Peyer's patch (tissue), 4 donors: ENCODE measurements around the gene PABPN1L.

Experiments used
- POLR2A ChIP-seq, 2 donors: fragments of 450-650 bp; IDR thresholded peaks; one replicate each; pipeline ENCODE4 v1.5.1; 2017; ENCODE audit warnings: antibody characterized with exemption in 2 of 2, mild to moderate bottlenecking in 2 of 2, moderate library complexity in 2 of 2
- TF ChIP-seq, protein P1 (sequence below), 6 experiments: fragments of 450-650 bp in 4 of 6; fragments of 200-600 bp in 2 of 6; sonication (generic) in 1 of 6; IDR thresholded peaks; one replicate each; pipeline ENCODE4 v1.5.1; 2017 to 2019; ENCODE audit warnings: antibody characterized with exemption in 6 of 6, mild to moderate bottlenecking in 3 of 6, moderate library complexity in 1 of 6

- TF ChIP-seq, protein P1, sequence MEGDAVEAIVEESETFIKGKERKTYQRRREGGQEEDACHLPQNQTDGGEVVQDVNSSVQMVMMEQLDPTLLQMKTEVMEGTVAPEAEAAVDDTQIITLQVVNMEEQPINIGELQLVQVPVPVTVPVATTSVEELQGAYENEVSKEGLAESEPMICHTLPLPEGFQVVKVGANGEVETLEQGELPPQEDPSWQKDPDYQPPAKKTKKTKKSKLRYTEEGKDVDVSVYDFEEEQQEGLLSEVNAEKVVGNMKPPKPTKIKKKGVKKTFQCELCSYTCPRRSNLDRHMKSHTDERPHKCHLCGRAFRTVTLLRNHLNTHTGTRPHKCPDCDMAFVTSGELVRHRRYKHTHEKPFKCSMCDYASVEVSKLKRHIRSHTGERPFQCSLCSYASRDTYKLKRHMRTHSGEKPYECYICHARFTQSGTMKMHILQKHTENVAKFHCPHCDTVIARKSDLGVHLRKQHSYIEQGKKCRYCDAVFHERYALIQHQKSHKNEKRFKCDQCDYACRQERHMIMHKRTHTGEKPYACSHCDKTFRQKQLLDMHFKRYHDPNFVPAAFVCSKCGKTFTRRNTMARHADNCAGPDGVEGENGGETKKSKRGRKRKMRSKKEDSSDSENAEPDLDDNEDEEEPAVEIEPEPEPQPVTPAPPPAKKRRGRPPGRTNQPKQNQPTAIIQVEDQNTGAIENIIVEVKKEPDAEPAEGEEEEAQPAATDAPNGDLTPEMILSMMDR (IDR thresholded peaks at IDR 0.05), result no peak
- TF ChIP-seq POLR2A (IDR thresholded peaks at IDR 0.05), result no peak
These were observed at the start of gene PABPN1L for GRCh38 chr16:88866151-88866920.
